Mesendoderm (in vitro differentiated cells): ENCODE results near the gene SEPTIN10.

Experiments
- DNase-seq: peaks from one replicate; pipeline ENCODE4 v3.0.0; 2013
- H2AK5ac ChIP-seq: 2 replicates; pipeline ENCODE4 v1.6.1; 2013; ENCODE audit warnings: low read length, inconsistent platforms
- H2BK120ac ChIP-seq: 2 replicates; pipeline ENCODE4 v1.6.1; 2013; ENCODE audit warnings: low read depth, mild to moderate bottlenecking, low read length, moderate library complexity, mixed read lengths
- H2BK15ac ChIP-seq: replicated peaks from 2 replicates; pipeline ENCODE4 v1.6.1; 2013; ENCODE audit warnings: low read depth, mild to moderate bottlenecking, moderate library complexity
- H2BK5ac ChIP-seq: 2 replicates; pipeline ENCODE4 v1.6.1; 2013; ENCODE audit warnings: low read length, inconsistent platforms
- H3K18ac ChIP-seq: 2 replicates; pipeline ENCODE4 v1.6.1; 2013; ENCODE audit warnings: mild to moderate bottlenecking, low read length, mixed read lengths
- H3K23ac ChIP-seq: one replicate; pipeline ENCODE4 v1.6.1; 2013; ENCODE audit warnings: low read length
- H3K27ac ChIP-seq: 2 replicates; pipeline ENCODE4 v1.5.1; 2013; ENCODE audit warnings: low read depth, mild to moderate bottlenecking, inconsistent platforms, low read length, moderate library complexity
- H3K27me3 ChIP-seq: 2 replicates; pipeline ENCODE4 v1.6.1; 2013; ENCODE audit warnings: low read length, control low read depth, mild to moderate bottlenecking, inconsistent platforms; ENCODE audit not compliant: insufficient read depth, poor library complexity
- H3K36me3 ChIP-seq: 2 replicates; pipeline ENCODE4 v1.6.1; 2013; ENCODE audit warnings: low read length, inconsistent platforms; ENCODE audit not compliant: control insufficient read depth, insufficient read depth
- H3K4ac ChIP-seq: one replicate; pipeline ENCODE4 v1.6.1; 2013; ENCODE audit warnings: low read depth, mild to moderate bottlenecking, low read length, moderate library complexity
- H3K4me1 ChIP-seq: 2 replicates; pipeline ENCODE4 v1.6.1; 2013; ENCODE audit warnings: low read depth, low read length, inconsistent platforms; ENCODE audit not compliant: control insufficient read depth
- H3K4me2 ChIP-seq: 2 replicates; pipeline ENCODE4 v1.6.1; 2013; ENCODE audit warnings: low read length
- H3K4me3 ChIP-seq: 2 replicates; pipeline ENCODE4 v1.5.1; 2013; ENCODE audit warnings: mild to moderate bottlenecking, low read length
- H3K56ac ChIP-seq: one replicate; pipeline ENCODE4 v1.6.1; 2013; ENCODE audit warnings: low read length
- H3K79me1 ChIP-seq: 2 replicates; pipeline ENCODE4 v1.6.1; 2013; ENCODE audit warnings: low read length, inconsistent platforms
- H3K79me2 ChIP-seq: 2 replicates; pipeline ENCODE4 v1.6.1; 2013; ENCODE audit warnings: mild to moderate bottlenecking, low read length; ENCODE audit not compliant: control insufficient read depth, insufficient read depth
- H3K9ac ChIP-seq: 2 replicates; pipeline ENCODE4 v1.6.1; 2013; ENCODE audit warnings: low read length, inconsistent platforms
- H4K5ac ChIP-seq: one replicate; pipeline ENCODE4 v1.6.1; 2013; ENCODE audit warnings: low read length
- H4K8ac ChIP-seq: one replicate; pipeline ENCODE4 v1.6.1; 2013; ENCODE audit warnings: low read depth, mild to moderate bottlenecking, control low read depth, low read length, moderate library complexity
- WGBS: extraction: QIAGEN DNeasy Blood & Tissue Kit; methylation state at CpG from one replicate; pipeline ENCODE4 v1.1.7; 2013; ENCODE audit warnings: low lambda C conversion rate, missing lambda C conversion rate; ENCODE audit not compliant: insufficient coverage; ENCODE audit errors: extremely low coverage; 5-methylcytosine and 5-hydroxymethylcytosine counted together

Gene SEPTIN10

GRCh38 chr2:109526442-109526970 lies 87.3 kb downstream of the SEPTIN10 start:
- H3K18ac ChIP-seq = no peak overlapping the region
- no peak overlapping the region for H3K27ac ChIP-seq
- H3K4me2 ChIP-seq = no peak overlapping the region
- H2BK5ac ChIP-seq = no peak overlapping the region
- H3K23ac ChIP-seq = no peak overlapping the region
- no peak overlapping the region for H3K4ac ChIP-seq
- no peaks in the 10 kb centered on the region for H3K79me2 ChIP-seq
- no peak overlapping the region for H4K5ac ChIP-seq
- no peak overlapping the region for H2BK120ac ChIP-seq
- no peaks in the 10 kb centered on the region for H3K27me3 ChIP-seq
- H2BK15ac ChIP-seq = no peak overlapping the region
- H2AK5ac ChIP-seq = no peak overlapping the region
- no peak overlapping the region for H4K8ac ChIP-seq
- no peaks in the 10 kb centered on the region for H3K4me1 ChIP-seq
- H3K56ac ChIP-seq = no peak overlapping the region
- no peak for DNase-seq
- H3K9ac ChIP-seq = no peak overlapping the region
- H3K4me3 ChIP-seq = no peak overlapping the region
- no peaks in the 10 kb centered on the region for H3K79me1 ChIP-seq
- WGBS = no CpG with 5 or more reads among the region's 11 CpGs
- no peaks in the 10 kb centered on the region for H3K36me3 ChIP-seq

- H4K5ac ChIP-seq = no peak overlapping the region
- no peak overlapping the region for H2BK120ac ChIP-seq
- no CpG with 5 or more reads among the region's 4 CpGs for WGBS
- H3K27ac ChIP-seq = no peak overlapping the region
- no peaks in the 10 kb centered on the region for H3K27me3 ChIP-seq
- no peak overlapping the region for H2AK5ac ChIP-seq
- no peak overlapping the region for H3K9ac ChIP-seq
- H3K4ac ChIP-seq = no peak overlapping the region
- DNase-seq = no peak
- no peak overlapping the region for H3K56ac ChIP-seq
- no peak overlapping the region for H3K4me2 ChIP-seq
- H3K4me3 ChIP-seq = no peak overlapping the region
- H3K79me1 ChIP-seq = no peaks in the 10 kb centered on the region
- no peak overlapping the region for H4K8ac ChIP-seq
- no peak overlapping the region for H3K18ac ChIP-seq
- H2BK15ac ChIP-seq = no peak overlapping the region
- H2BK5ac ChIP-seq = no peak overlapping the region
- H3K36me3 ChIP-seq = no peaks in the 10 kb centered on the region
- no peaks in the 10 kb centered on the region for H3K79me2 ChIP-seq
- H3K4me1 ChIP-seq = no peaks in the 10 kb centered on the region
- H3K23ac ChIP-seq = no peak overlapping the region
These were observed 87.9 kb downstream of the SEPTIN10 start for GRCh38 chr2:109525836-109526235.

DNA sequence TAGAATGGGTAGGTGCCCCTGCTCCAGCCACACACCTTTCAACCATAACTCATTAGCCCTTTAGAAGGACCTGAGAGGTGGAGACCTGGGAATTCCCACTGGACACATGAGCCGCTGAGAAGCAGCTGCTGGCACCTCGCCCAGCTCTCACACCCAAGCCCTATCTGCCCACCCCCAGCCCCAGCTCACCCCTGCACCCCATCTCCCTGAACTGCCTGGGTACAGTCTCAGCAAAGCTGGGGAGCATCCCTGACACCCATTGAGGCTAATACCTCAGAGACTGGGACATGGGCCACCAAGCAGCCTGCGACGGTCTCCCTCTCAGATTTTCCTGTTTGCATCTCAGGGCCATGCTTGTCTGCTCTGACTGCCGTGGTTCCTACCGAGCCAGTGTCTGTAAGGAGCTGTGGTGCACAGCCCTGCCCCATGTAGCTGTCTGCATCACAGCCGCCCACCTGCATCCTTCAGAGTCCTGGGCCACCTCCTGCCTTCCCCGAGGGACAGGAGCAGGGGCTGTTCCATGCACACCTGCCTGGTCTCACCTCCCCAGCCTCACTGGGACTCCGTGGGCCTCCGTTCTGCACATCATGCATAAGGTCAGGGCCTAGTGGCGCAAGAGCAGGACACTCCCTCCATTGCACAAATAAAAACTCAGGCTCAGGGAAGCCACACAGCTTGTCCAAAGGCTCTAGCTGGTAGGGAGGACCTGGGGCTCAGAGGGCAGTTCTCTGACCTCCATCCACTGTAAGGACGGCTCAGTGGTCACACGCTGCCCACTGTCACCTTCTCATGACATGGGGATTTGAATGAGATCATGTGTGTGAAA lies 90.0 kb downstream of the SEPTIN10 start:
- no peaks in the 10 kb centered on the region for H3K36me3 ChIP-seq
- H3K27ac ChIP-seq = no peak overlapping the region
- H3K9ac ChIP-seq = no peak overlapping the region
- no peak overlapping the region for H2AK5ac ChIP-seq
- DNase-seq = no peak
- H3K18ac ChIP-seq = no peak overlapping the region
- no peaks in the 10 kb centered on the region for H3K79me2 ChIP-seq
- H4K5ac ChIP-seq = no peak overlapping the region
- H3K23ac ChIP-seq = no peak overlapping the region
- H2BK5ac ChIP-seq = no peak overlapping the region
- H2BK15ac ChIP-seq = no peak overlapping the region
- no peak overlapping the region for H3K4me2 ChIP-seq
- no peak overlapping the region for H2BK120ac ChIP-seq
- no peak overlapping the region for H3K56ac ChIP-seq
- WGBS = no CpG with 5 or more reads among the region's 13 CpGs
- no peak overlapping the region for H3K4ac ChIP-seq
- H3K4me1 ChIP-seq = no peaks in the 10 kb centered on the region
- H3K4me3 ChIP-seq = no peak overlapping the region
- H4K8ac ChIP-seq = no peak overlapping the region
- no peaks in the 10 kb centered on the region for H3K79me1 ChIP-seq
- H3K27me3 ChIP-seq = no peaks in the 10 kb centered on the region

DNA sequence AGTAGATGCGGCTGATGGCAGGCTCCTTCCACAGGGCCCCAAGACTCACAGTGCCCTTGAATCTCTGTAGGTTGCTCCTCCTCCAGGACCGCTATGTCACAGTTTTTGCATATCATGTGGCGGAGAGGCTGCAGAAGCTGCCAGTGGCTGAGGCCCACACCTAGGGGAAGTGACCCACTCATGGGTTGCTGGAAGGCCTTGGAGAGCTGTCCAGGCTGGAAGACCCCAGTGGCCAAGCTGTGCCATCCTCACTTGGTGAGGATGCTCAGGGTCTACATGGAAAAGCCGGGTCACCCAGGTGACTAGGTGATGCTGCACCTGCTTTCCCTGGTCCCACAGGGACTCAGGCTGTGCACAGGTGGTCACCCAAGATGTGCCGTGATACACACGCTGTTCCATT lies 90.6 kb downstream of the SEPTIN10 start:
- H3K23ac ChIP-seq = no peak overlapping the region
- H3K56ac ChIP-seq = no peak overlapping the region
- H3K9ac ChIP-seq = no peak overlapping the region
- no peak overlapping the region for H3K27ac ChIP-seq
- H3K4me1 ChIP-seq = no peaks in the 10 kb centered on the region
- no peak overlapping the region for H4K8ac ChIP-seq
- no peaks in the 10 kb centered on the region for H3K36me3 ChIP-seq
- H3K79me2 ChIP-seq = no peaks in the 10 kb centered on the region
- no peak overlapping the region for H3K4me2 ChIP-seq
- WGBS = no CpG with 5 or more reads among the region's 6 CpGs
- H2BK120ac ChIP-seq = no peak overlapping the region
- no peaks in the 10 kb centered on the region for H3K27me3 ChIP-seq
- no peak overlapping the region for H4K5ac ChIP-seq
- H2BK5ac ChIP-seq = no peak overlapping the region
- no peak for DNase-seq
- H3K18ac ChIP-seq = no peak overlapping the region
- no peak overlapping the region for H2BK15ac ChIP-seq
- H3K4ac ChIP-seq = no peak overlapping the region
- no peaks in the 10 kb centered on the region for H3K79me1 ChIP-seq
- no peak overlapping the region for H3K4me3 ChIP-seq
- no peak overlapping the region for H2AK5ac ChIP-seq

DNA sequence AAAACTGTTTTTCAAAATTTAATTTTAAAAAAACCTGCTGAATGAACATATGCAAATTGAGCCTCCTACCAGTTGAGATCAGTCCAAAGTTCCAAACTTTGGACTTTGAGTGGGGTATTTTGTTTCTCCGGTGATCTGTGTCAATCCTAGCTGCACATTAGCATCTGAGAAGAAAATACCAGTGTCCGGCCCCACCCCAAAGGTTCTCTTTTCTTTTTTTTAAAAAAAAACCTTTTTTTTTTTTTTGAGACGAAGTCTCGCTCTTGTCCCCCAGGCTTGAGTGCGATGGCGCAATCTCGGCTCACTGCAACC lies 91.7 kb downstream of the SEPTIN10 start:
- Histone ChIP-seq H2BK5ac (no peak overlapping the region), H2BK15ac (no peak overlapping the region), H3K27ac (no peak overlapping the region), H4K8ac (no peak overlapping the region), H3K4me1 (peaks cover 2% of the 10 kb centered on the region), H3K56ac (no peak overlapping the region), H3K18ac (no peak overlapping the region), H2BK120ac (no peak overlapping the region), H3K4me3 (no peak overlapping the region), H3K36me3 (no peaks in the 10 kb centered on the region), H3K4me2 (no peak overlapping the region), H3K27me3 (no peaks in the 10 kb centered on the region), H4K5ac (no peak overlapping the region), H3K4ac (no peak overlapping the region), H3K23ac (no peak overlapping the region), H3K79me1 (no peaks in the 10 kb centered on the region), H3K9ac (no peak overlapping the region), H3K79me2 (no peaks in the 10 kb centered on the region), H2AK5ac (no peak overlapping the region)
- no peak for DNase-seq
- no CpG with 5 or more reads among the region's 7 CpGs for WGBS
